Superior temporal gyrus (tissue), 1 donor: ENCODE measurements around the gene TENT4A.

Experiments
- DNase-seq: peaks from one replicate; pipeline ENCODE4 v3.0.0-alpha.2; 2016; ENCODE audit errors: extremely low spot score

The TENT4A gene

GRCh38 chr5:6731465-6732237, 18.4 kb downstream of the TENT4A start:
- no peak for DNase-seq

DNA sequence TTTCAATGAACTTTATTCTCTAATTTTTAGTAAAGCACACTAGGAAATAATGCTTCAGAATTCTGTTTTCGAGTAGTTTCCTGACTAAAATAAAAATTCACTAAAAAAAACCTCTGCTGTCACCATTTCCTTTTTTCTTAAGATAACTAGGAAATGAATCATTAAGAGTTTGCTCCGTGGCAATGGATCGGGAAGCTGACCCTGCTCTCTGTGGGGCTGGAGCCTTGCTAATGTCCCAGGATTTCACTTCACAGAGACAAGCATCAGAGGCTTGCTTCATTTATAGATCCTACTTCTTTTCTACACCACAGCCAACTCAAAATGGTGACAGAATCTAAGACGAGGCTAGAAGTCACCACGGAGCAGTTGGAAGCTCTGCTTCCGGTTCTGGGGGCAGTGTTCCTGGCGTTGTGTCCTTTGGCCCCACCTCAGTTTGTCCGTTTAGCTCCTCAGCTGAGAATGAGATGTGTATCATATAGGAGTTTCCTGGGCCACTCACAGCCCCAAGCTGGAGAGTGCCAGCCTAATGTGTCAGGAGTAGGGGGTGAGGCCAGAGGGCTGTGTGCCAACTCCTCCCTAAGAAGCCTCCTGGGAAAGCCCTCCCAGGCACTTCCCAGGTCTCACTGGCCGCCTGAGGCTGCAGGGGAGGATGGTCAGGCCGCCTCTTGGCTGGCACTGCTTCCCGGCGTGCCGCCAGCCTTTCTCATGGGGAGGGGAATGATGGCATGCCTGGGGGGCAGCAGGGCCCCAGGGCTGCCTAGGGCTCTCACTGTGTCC, 19.6 kb downstream of the TENT4A start:
- no peak for DNase-seq

- DNase-seq: no peak
These were observed 20.4 kb downstream of the TENT4A start for GRCh38 chr5:6733411-6734242.

GRCh38 chr5:6734243-6734700, 21.0 kb downstream of the TENT4A start:
- DNase-seq: no peak

- DNase-seq: no peak
These were observed 21.5 kb downstream of the TENT4A start for GRCh38 chr5:6734781-6735180.

DNA sequence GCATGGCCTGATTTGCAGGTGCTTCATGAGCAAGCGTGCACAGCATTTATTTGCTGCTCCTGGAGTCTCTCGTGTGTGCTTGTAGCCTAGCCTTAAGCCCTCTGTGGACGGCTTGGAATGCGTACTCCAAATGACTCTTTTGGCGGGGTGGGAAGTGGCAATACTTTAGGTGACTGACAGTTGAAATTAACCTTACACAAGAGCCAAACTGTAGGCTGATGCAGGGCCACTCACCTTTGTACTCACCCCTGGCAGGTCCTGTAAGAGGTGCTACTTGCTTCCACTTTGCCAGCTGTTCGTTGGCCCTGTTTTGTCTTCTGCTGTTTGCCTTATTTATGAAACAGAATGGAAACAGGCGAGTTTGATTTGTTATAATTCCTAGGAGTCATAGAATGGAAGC, 22.9 kb downstream of the TENT4A start:
- DNase-seq: no peak

- DNase-seq: no peak
These were observed 23.4 kb downstream of the TENT4A start for GRCh38 chr5:6736524-6737042.

DNA sequence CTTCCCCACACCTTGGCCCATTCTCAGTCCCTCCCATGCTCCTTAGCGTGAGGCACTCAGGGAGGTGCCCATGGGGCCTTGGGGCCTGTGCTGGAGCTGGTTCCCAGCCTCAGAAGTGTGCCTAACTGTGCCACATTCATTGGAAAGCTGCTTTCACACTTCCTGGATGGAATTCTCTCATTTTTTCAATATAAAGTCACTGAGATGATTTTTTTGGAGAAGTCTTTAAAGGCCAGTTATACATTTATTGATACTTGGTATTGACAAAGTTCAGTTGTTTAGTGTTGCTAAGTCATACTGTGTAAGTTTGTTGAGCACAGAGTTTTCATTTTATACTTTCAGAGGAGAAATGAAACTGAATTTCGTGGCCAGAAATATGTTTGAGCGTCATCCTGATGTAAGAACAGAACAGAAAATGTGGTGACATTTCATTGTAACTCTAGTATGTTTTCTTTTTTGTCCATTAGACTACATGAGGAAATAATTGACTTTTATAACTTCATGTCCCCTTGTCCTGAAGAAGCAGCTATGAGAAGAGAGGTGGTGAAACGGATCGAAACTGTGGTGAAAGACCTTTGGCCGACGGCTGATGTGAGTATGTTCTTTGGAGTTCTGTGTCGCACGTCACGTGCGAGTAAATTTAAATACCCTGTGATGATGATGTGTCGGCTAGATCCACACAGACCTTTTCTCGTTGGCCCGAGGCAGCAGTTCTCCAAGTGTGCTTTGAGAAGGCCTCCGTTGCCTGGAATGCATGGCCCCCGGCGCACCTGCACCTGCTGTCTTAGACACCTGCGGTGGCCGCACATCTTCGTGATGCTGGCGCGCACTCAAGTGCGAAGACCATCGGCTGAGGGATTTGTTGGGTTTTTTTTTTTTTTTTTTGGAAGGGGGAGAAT, 24.1 kb downstream of the TENT4A start:
- no peak for DNase-seq

DNA sequence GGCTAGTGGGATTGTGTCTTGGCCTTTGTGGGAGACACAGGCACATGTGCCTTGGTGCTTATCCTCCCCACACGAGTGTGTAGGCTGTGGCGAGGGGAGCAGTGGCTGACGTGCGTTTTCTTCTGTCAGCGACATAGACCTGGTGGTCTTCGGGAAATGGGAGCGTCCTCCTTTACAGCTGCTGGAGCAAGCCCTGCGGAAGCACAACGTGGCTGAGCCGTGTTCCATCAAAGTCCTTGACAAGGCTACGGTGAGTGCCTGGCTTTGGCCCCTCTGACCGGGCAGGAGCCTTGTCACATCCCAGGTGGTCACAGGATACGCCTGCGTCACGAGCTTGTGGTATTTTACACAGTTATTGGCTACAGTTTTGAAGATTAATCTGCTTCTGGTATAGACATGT, 26.4 kb downstream of the TENT4A start:
- no peak for DNase-seq

GRCh38 chr5:6740586-6741150, 27.4 kb downstream of the TENT4A start:
- DNase-seq: no peak

DNA sequence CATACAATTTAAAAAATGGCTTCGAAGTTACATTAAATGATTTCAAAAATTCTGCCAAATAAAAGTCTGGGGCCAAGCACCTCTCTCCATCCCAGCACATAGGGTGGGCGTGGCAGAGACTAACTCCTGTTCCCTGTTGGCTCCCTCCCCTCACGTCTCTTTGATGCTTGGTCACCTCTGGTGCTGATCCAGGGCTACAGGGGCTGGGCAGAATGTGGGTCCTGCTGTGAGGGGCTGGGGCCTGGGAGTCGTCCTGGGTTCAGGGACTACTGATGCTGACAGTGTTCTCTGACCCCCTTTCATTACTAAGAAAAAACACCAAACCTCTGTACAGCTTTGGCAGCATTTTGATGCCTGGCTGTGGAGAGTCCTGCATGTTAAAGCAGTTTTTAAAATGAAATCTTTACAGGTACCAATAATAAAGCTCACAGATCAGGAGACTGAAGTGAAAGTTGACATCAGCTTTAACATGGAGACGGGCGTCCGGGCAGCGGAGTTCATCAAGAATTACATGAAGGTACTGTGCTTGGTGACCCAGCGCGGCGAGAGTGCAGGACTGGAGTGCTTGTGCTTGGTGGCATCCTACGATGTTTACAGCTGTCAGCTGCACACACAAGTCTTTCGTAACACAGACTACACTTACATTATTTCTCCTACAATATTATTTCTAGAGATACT, 29.0 kb downstream of the TENT4A start:
- no peak for DNase-seq

DNA sequence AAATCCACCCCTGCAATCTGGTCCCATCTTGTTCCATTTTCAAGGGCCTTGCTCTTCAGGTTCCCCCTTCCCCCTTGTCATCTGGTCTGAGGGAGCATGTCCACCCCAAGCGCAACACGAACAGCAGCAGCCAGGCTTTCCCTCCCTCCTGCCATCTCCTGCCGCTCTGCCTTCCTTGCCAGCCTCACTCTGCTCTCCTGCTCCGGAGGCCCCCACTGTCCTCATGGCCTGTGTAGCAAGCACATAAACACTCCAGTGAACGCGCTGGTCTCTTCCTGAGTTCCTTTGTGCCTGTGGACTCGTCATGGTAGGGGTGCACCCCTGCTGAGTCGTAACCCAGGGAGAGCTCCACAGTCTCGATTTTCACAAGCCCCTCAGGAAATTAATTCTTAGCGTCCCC, 29.9 kb downstream of the TENT4A start:
- DNase-seq: no peak

- peak; percentile 8 for DNase-seq
These were observed 31.8 kb downstream of the TENT4A start for GRCh38 chr5:6744841-6745705.

GRCh38 chr5:6745706-6746222, 32.5 kb downstream of the TENT4A start:
- DNase-seq: peak; percentile 84

DNA sequence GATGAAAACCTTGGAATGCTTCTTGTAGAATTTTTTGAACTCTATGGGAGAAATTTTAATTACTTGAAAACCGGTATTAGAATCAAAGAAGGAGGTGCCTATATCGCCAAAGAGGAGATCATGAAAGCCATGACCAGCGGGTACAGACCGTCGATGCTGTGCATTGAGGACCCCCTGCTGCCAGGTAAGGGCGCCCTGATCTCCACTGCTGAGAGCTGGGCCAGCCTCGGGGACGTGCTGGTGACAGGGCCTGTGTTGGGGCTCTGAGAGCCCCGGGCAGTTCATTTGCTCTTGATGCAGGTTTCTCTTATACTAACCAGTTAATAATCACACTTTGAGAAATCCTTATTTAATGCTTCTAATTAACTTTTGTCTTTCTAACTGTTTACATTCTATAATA, 33.0 kb downstream of the TENT4A start:
- DNase-seq: no peak

- no peak for DNase-seq
These were observed 33.9 kb downstream of the TENT4A start for GRCh38 chr5:6747103-6747502.

DNA sequence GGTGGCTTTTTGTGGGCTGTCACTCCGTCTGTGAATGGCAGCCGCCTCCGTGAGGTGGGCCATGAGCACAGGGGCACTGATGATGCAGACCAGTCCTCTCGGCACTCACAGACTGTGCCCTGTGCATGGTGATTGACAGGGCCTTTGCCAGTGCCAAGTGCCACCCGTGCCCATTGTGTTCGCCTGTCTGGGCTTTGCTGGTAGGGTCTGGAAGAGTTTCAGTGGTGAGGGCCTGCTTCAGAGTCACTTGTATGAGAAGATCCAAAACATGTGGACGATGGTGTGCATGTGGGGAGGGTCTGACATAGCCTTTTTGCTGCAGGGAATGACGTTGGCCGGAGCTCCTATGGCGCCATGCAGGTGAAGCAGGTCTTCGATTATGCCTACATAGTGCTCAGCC, 34.9 kb downstream of the TENT4A start:
- no peak for DNase-seq

DNA sequence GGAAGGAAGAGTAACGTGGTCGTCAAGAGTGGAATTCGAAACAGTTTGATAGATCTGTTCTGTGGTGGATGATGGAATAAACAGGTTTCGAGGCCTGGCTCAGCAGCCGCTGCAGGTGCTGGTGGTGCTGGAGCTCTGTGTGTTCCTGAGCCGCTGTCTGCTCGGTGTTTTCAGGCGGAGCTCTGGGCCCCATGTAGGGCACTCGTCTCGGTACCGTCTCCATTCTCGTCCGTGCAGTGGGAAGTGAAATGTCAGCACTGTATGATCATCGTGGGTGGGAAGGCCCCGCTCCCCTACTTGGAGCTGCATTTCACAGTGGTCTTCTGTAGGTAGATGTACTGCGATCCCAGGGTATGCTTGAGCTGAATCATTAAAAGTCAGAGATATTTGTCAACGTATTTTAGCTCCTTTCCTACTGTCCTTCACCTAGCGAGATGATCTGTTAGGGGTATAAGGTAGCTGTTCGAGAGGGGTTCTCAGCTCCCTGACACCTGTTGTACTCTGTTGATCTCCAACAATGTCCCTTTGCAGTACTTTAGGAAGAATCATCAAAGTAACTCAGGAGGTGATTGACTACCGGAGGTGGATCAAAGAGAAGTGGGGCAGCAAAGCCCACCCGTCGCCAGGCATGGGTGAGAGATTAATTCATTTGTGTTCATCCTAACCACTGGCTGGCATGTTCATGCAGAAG, 35.9 kb downstream of the TENT4A start:
- no peak for DNase-seq
